Measurements from ENCODE around the gene SLC9A9.

Gene SLC9A9

DNA sequence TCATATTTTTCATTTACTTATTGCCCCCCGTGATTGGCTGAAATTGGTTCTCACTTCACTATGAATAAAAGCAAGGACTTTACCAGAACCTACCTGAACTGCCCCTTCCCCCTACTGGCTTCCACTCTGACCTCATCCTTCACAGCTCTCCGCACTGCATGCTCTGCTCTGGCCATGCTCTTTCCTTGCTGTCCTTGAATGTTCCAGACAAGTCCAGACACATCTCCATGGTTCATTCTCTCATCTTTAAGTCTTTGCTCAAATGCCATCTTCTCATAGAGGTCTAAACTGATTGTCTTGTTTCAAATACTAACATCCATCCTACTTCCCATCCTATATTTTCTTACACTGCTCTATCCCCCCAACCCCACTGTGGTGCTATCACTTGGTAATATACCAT is 599.3 kb downstream of the SLC9A9 start:
- no peak for DNase-seq (ENCODE audit: low read depth)
- no peak overlapping the region for H3K4me3 ChIP-seq (ENCODE audit: control insufficient read depth, low read depth, low read length)
- TF ChIP-seq CTCF (conservative IDR thresholded peaks at IDR 0.05; ENCODE audit: control insufficient read depth, insufficient read depth, low read depth, low read length), result no peak

DNA sequence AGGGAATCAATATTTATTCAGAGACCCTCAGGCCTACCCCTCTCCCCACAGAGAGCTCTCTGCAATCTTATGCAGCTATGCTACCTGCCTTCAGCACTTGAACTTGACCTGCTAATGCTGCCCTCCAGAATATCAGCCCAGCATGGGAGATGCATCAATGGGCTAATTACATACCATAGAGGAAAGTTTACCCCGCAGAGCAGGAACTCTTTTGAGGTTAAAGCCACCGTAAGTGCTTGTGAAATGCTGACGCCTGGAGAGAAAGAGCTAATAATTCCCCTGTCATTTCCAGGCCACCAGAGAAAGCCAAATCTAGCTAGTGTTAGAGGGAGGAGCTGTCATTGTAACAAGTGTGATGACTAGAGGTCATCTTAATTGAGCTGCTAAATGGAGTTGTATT is 601.2 kb downstream of the SLC9A9 start:
- TF ChIP-seq CTCF (conservative IDR thresholded peaks at IDR 0.05; ENCODE audit: control insufficient read depth, insufficient read depth, low read depth, low read length), result no peak
- H3K4me3 ChIP-seq (ENCODE audit: control insufficient read depth, low read depth, low read length), result no peak overlapping the region
- no peak for DNase-seq (ENCODE audit: low read depth)

GRCh38 chr3:143245692-143246091 is 602.6 kb downstream of the SLC9A9 start:
- no peak overlapping the region for H3K4me3 ChIP-seq (ENCODE audit: control insufficient read depth, low read depth, low read length)
- no peak for DNase-seq (ENCODE audit: low read depth)
- no peak for TF ChIP-seq CTCF (conservative IDR thresholded peaks at IDR 0.05; ENCODE audit: control insufficient read depth, insufficient read depth, low read depth, low read length)

GRCh38 chr3:143244516-143245063 is 603.7 kb downstream of the SLC9A9 start:
- H3K4me3 ChIP-seq (ENCODE audit: control insufficient read depth, low read depth, low read length), result no peak overlapping the region
- DNase-seq (ENCODE audit: low read depth), result no peak
- no peak for TF ChIP-seq CTCF (conservative IDR thresholded peaks at IDR 0.05; ENCODE audit: control insufficient read depth, insufficient read depth, low read depth, low read length)

- no peak overlapping the region for H3K4me3 ChIP-seq (ENCODE audit: control insufficient read depth, low read depth, low read length)
- no peak for TF ChIP-seq CTCF (conservative IDR thresholded peaks at IDR 0.05; ENCODE audit: control insufficient read depth, insufficient read depth, low read depth, low read length)
- DNase-seq (ENCODE audit: low read depth), result no peak
Measured at GRCh38 chr3:143243686-143244085, 604.6 kb downstream of the SLC9A9 start.

- no peak for TF ChIP-seq CTCF (conservative IDR thresholded peaks at IDR 0.05; ENCODE audit: control insufficient read depth, insufficient read depth, low read depth, low read length)
Measured at GRCh38 chr3:143242691-143243090, 605.6 kb downstream of the SLC9A9 start.

GRCh38 chr3:143242101-143242500 is 606.2 kb downstream of the SLC9A9 start:
- TF ChIP-seq CTCF (conservative IDR thresholded peaks at IDR 0.05; ENCODE audit: control insufficient read depth, insufficient read depth, low read depth, low read length), result no peak

More at GRCh38 chr3:143242691-143243090, 605.6 kb downstream of the SLC9A9 start:
- H3K4me3 ChIP-seq (ENCODE audit: control insufficient read depth, low read depth, low read length), result no peak overlapping the region
- DNase-seq (ENCODE audit: low read depth), result no peak

More at GRCh38 chr3:143242101-143242500, 606.2 kb downstream of the SLC9A9 start:
- no peak overlapping the region for H3K4me3 ChIP-seq (ENCODE audit: control insufficient read depth, low read depth, low read length)
- no peak for DNase-seq (ENCODE audit: low read depth)
